ENCODE results near the gene ADAMTS5.

ADAMTS5 gene

DNA sequence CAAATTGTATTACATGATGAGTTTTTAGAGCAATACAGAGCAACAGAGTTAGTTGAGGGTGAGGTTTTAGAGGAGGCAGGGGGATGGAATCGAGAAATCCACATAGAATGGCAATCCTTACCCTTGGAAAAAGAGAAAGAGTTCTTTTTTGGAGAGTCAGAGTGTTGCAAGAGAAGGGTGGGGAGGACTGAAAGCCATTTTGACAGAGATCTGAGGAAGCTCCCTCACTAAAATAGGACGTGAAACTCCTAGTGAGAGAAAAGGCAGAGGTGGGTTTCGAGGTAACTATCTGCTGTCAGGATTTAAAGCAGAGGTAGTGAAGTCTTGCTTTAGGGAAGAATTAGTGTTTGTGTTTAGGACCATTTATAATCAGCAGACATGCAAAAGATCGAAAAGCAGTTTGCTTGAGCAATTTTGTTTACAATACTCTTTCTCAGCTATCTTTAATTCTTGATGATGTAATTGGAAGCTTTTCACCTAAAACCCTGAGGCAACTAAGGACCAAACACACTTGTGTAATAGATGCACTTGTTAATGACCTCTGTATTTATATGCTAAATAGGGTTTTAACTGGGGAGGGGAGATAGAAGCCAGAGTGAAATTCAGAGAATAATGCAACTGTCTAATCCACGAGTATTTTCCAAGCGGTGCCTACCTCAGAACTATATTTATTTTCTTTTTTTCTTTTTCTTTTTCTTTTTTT lies 20.0 kb downstream of the ADAMTS5 start:
- DNase-seq, result no peak

DNA sequence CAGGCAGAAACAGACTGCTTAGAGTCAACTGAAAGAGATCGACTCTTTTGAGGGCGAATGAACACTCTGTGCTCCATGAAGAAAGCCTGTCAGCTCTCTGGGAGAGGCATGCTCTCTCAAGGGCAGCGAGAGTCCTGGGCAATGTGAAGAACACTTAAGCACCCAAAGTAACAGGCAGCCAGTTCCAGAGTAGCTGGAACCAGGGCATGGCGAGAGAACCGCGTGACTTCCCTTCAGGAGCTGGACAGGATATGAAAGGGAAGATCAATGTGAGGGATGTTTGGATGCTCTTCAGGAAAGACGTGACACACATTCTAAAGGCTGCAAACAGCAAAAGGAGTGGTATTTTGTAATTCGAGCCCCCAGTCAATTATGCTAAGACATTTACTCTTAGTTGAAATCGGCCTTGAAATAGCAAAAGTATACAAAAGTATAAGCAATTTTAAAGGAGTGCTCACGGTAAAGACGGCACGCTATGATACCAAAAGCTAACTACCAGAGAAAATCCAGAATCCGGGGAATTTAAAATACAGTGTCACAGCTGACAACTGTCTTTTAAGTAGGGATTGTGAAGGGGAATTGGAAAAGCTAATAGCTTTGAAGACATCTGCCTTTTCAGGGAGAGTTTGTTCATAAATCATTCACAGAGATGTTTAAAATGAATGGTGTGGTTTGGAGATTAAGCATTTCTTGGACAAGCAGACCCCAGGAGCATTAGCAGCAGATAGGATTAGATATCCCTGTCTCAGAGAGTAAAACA lies 20.8 kb downstream of the ADAMTS5 start:
- DNase-seq, result no peak

DNA sequence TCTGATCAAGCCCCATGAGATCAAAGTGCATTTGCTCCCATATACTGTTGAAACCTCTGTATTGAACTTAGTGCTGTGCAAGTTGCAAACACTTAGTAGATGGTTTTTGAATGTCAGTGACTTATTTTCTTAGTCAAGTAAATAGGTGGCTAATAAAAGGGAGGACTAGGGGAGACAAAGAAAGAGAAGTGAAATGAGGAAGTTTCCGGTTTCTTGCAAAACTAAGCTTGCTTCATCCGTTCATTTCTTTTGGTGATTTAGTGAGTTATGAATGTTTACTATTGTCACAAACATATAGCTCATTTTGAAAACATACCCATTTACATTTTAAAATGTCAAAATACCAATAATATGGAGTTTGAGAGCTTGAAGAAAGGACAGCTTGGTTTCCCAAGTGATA lies 23.0 kb downstream of the ADAMTS5 start:
- DNase-seq, result no peak

DNA sequence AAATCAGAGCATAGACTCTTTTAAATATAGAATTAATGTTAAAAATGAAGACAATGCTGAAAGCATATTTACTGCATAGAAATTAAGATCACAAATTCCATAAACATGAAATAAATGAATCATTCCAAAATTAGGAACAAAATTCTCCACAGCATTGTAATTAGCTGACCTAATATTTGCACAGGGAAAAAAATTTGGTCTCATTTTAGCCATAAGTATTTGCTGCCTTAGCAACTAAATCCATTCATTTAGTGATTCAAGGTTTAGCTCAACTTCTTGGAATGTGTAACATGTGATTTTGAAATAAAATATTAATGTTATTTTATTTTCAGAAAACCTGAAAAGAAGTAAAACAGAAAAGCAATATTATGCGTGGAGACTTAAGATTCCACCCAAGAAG lies 25.5 kb downstream of the ADAMTS5 start:
- no peak for DNase-seq

DNA sequence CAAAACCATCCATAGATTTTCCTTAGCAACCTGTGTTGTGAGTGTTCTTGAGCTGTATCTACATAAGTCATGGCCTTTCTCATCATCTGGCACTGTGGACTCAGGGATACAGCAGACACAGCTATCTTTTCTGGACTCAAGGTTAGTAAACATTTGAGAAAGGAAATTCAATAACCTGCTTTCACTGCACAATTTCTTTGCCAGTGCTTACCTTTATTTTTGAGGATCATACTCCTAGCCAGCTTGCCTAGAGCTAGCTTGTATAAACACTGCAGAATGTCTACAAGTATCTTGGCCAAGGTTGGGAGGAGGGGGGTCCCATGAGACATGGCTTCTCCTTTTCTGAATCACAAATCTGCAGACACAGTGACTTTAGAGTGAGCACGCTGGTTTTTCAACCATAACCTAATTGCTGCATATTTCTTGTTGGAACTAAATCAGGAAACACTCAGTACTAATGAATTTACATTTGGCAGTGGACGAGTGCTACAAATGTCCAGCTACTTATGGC lies 27.2 kb downstream of the ADAMTS5 start:
- no peak for DNase-seq

DNA sequence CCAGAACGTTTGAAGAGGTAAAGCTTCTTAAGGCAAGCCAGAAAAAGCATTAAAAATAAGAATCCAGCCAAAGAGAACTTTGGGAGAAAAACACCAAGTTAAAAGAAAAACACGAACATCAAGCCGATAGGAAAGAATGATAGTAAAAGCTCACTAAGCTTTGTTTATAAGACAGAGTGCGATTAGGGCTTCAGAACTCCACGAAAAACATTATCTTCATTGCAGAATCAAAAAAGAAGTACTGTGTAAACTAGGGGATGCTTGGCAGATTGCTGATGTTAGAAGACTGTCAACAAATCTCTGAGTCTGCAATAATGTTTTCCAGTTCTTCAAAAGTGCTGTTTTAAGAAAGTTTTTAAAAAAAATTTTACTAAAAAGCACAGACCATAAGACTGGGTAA lies 30.2 kb downstream of the ADAMTS5 start:
- DNase-seq, result peak; percentile 26

DNA sequence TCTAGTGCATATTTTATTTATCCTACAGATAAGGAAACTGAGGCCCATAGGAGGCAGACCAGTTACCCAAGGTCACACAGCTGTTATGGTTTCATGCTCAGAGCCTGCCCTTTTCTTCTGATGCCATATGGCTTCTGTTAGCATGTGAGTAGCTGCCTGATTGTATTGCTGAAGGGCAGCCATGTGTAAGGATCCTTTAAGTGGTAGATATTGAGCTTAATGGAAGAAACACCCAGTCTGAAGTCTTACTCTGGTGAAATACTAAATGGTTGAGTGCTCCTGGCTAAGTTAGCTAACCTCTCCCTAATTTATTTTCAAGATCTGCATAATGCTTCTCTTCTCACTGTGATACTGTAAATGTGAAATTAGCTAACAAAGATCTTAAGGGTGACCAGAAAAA lies 30.9 kb downstream of the ADAMTS5 start:
- DNase-seq, result peak; percentile 96

DNA sequence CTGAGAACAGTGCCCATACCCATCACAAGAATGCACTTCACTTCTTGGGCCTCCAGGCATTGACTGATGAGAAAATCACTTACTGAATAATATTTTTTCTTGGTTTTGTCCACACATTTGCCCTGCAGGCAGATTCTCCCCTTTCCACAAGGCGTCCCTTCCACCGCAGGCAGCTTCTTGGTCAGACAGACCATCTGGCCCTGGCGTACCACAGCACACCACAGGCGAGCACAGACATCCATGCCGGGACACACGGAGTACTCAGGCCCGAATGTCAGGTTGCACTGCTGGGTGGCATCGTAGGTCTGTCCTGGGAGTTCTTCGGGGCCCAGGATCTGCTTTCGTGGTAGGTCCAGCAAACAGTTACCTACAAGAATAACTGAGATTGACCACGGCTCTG lies 32.5 kb downstream of the ADAMTS5 start:
- no peak for DNase-seq

DNA sequence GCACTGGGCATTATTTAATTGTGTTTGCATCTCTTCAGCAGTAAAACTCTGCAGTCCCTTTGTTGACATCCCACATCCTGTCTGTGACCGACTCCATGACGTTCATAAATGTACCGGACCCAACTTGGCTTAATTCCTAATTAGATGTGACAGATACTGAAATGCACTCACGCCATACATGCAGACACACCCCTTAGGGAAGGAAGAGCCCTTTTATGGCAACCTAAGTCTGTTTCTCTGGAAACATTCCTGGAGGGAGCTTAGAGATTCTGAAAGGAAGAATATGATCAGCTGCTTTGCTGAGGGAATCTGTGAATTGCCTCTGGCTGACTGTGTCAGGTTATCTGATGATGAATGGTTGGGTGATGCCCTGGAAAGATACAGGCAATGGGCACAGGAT lies 33.4 kb downstream of the ADAMTS5 start:
- DNase-seq, result no peak

DNA sequence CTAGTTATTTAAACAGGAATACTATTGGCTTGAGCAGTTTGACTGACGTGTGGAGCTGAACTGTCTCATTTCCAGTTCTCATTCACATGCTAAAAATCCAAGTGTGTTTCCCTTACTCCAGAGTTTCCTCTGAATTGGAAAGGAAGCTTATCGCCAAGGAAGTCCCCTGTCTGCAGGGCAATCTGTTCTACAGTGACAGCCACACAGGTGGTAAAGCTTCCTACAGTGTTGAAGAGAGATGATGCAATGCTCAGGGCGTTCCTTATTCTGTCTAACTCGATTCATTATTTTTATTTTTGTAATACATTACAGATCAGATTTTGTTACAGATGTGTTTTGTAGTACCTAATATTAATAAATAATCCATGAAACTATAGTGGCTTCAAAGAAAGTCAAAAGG lies 41.3 kb downstream of the ADAMTS5 start:
- DNase-seq, result no peak

DNA sequence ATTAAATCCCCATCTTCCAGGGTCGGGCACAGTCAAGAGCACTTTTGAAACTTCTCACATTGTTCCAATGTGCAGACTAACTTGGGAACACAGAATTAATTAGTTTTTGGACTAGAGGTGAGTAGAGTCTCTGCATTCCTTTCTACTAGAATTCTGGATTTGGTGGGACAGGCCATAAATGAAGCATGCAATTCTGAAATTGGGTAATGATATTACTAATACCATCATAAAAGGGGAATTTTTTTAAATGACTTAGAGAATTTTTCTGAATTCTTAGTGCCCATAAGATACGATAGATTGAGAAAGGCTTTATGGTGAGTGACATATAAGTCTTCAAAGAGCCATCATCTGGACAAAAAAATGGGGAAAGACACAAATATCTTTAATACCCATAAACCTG lies 41.8 kb downstream of the ADAMTS5 start:
- no peak for DNase-seq

DNA sequence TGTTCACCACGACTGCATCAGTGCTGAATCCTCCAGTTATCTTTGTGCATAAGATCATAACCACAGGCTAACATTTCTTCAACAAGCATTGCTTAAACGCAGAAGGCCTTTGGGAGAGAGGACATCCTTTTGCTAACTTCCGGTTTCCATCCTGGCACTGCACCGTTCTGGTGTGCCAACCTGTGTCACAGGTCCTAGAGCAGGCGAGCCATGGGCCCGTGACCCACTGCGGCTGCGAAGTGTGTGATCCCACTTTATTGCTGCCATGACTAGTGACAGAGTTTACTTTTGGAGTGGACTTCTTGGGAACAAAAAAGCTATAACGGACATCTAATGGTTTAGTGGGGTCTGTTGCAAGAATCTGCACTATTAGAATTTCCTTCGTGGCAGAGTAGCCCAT lies 42.9 kb downstream of the ADAMTS5 start:
- DNase-seq, result no peak

DNA sequence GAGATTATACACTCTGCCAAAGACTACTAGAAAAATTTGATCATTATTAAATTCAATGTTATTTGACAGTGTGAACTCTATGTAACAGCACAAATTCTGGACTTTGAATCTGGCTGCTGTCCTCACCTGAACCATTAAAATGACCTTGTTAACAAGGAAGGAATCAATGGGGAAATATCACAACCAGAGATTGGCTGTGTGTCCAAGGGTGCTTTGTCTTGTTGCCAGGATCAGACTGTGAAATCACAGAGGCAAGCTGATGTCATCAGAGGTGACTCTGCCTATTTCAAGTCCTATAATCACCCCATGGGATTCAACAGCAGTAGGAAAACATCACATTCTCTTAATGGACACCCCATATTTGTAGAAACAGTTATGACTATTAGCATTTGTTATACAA lies 46.8 kb downstream of the ADAMTS5 start:
- DNase-seq, result no peak

DNA sequence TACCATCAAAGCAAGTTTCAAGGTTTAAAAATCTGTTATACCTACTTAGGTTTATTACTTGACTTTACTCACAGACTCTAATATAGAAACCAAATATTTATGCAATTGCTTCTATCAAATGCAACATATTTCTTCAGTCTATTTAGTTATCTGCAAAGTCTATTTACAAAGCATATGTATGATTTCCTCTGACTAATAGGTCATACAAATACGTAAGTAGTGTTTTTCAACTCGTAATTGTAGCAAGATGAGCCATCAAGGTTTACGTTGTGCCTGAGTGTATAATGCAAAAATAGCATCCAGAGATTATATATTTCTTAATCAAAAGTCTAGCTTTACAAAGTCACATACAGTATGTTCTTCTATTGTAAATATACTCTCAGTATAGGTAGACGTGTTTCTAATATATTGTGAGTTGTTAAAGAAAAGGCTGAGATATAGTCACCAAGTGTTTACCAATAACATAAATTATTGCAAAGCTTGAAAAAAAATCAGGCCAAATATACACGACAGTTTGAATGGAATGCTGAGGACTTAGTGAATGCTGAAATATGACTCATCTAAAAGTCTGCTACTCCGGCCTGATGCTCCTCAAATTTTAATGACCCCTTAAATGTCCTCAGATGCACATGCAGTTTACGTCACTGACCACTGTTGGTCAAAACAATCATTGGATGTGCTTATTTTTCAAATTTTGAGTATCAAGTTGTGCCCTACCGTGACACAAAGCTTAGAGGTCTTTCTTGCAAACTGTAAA lies 48.4 kb downstream of the ADAMTS5 start:
- DNase-seq, result no peak

DNA sequence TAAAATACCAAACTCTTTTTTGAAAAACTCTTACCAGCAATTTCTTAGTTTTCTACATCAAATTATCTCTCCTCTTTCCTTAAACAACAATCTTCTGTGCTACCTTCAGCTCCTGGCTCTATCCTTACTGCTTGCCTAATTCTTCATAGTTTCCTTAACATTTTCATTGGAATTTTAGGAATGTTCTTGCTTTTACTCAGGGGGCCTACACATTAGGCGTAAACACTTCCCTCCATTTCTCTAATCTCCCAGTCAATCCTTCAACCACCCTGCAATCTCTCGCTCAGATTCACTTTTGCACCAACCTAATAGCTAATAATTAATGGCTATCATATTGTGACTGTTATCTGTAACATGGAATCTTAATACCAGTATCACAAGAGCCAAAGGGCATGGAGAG lies 50.1 kb downstream of the ADAMTS5 start:
- DNase-seq, result no peak

DNA sequence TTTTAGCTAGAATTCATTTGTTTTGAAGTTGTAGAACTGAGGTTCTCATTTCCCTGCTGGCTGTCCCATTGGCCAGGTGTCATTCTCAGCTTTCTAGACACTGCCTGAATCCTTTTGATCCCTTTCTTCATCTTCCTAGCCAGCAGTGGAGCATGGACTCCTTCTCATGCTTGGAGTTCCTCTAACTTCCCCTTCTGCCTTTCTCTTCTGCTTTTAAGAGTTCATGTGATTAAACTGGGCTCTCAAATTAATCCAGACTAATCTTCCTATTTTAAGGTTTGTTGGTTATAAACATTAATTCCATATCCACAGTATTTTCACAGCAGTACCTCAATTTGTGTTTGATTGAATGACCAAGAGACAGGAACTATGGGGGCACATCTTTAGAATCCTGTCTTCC lies 52.3 kb downstream of the ADAMTS5 start:
- no peak for DNase-seq

DNA sequence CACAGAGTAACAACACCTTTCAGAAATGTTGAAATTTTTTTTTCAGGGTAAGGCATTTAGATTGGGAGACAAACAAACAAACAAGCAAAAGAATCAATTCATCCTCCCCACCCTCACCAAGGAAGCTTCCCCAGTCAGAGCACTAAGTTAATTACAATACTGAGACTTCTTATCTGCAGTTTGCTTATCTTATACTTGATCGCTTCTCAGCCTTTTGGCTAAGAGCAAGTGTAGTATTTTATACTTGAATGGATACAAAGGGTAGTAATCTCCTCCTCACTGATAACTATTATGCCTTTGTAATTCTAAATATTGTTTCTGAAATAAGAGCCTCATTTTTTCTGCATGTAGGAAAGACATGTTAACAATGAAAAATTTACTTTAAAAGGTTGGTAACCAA lies 54.4 kb downstream of the ADAMTS5 start:
- DNase-seq, result no peak

DNA sequence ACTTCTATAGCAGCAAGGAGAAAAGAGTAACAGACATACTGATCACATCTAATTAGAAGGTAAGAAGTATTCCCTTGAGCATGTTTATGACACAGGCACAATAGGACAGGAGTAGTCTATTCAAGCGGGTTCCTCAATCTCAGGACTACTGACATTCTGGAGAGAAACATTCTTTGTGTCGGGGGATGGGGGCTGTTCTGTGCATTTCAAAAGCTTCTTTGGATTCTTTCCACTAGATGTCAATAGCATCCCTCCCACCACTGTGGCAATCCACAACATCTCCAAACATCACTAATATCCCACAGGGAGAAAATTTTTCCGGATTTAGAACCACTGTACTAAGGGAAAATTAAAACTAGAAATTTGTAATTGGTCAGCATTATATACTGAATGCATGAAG lies 56.9 kb downstream of the ADAMTS5 start:
- peak; percentile 22 for DNase-seq

DNA sequence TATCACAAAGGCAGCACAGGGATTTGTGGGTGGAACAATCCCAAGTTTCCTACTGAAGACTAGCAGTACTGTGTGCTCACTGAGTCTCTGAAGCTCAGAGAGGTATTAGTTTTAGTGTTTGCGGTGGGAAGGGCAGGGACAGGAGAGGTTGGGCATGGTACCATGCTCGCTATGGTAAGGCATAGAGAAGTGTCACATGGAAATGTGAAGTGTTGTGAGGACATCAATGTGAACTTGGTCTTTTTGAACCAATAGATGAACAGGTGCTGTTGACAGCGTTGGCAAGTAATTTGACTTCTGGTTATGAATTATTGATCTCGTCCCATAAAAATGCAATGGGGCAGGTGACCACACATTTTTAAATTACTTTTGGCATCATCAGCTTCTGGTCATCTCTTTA lies 65.9 kb downstream of the ADAMTS5 start:
- no peak for DNase-seq

DNA sequence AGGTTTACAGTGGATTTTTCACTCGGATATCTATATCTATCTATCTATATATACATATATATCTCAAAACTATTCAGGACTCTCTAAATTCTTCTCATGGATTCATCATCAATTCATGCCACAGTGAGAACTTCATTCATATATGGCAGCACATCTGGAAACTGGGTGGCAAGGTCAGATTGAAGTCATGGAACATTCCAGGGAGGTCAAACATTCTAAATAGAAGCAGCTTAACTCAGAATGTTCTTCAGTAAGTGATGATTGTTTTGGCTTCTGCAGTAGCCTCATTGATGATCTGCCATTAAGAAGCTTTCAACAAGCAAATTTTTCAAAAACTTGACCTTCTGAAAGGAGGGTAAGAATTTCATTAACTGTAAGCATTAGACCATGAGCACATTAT lies 74.7 kb downstream of the ADAMTS5 start:
- DNase-seq, result no peak

DNA sequence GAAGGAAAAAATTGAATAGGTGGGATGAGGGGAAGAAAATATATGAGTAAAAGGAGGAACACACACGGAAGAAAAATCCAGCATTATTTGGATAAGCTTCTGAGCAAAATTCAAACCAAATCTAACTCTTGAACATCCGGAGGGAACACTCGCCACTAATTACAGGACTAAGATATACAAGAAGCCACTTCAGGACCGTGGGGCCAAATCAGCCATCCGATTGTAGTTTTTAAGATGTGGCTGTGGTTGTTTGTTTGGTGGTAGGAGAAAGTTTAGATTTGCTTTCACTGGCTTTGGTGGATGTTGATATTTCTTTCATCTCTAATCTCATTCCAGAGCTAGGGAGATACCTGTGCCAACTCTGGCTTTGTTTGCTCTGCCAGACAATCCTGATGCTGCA lies 78.0 kb downstream of the ADAMTS5 start:
- DNase-seq, result no peak

DNA sequence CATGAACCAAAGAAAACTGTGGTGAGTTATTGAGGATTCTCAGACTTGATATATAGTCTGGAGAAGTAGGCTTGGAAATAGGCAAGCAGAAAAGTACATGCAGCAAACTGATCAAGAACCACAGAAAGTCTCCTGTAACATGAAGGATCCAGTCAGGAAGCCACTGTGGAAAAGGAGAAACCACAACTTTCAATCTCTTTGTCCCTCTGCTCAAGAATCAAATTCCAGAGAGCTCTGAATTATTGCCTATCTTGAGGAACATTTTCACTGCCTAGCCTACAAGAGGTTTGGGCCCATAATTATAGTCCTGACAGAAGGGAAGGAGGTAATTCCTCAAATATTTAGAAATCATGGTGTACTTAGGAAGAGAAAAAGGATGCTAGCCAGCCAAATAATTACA lies 78.6 kb downstream of the ADAMTS5 start:
- no peak for DNase-seq

DNA sequence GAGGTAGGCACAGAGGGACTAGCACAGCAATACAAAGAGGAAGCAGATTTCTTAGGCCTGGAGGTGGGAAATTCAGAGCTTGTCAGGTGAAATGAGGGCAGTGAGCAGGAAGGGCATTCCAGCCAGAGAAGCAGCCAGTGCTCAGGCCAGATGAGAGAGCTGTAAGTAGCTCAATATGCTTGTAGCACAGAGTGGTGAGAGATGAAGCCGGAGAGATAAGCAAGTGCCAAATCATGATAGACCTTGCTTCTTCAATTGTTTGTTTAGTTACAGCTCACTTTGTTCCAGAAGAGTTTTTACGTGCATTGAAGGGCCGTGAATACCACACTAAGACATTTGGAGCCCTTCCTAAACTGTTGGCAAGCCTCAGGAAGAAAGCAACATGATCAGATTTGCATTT lies 79.6 kb downstream of the ADAMTS5 start:
- no peak for DNase-seq

DNA sequence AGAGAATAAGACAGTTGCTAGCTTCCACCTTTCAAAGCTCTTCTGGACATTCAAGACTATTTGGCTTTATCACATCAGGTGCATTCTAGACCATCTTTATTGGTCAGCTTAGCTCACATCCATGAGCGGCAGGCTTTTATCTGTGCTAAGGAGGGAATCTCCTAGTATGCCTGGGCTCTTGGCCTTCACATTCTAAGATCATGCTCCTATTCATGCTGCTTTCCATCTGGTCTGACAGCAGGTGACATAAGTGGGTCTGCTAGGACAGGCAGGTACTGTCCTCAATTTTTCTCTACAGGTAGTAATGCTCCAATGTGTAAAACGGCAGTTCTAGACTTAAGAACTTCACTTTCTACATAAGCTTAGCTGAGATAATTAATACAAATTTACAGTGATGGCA lies 82.5 kb downstream of the ADAMTS5 start:
- no peak for DNase-seq

All from NCI-H1694 treated with DMSO at 0.1 percent for 48 hours (cell line).